ENCODE measurements around the gene ADIPOR1.

DNA sequence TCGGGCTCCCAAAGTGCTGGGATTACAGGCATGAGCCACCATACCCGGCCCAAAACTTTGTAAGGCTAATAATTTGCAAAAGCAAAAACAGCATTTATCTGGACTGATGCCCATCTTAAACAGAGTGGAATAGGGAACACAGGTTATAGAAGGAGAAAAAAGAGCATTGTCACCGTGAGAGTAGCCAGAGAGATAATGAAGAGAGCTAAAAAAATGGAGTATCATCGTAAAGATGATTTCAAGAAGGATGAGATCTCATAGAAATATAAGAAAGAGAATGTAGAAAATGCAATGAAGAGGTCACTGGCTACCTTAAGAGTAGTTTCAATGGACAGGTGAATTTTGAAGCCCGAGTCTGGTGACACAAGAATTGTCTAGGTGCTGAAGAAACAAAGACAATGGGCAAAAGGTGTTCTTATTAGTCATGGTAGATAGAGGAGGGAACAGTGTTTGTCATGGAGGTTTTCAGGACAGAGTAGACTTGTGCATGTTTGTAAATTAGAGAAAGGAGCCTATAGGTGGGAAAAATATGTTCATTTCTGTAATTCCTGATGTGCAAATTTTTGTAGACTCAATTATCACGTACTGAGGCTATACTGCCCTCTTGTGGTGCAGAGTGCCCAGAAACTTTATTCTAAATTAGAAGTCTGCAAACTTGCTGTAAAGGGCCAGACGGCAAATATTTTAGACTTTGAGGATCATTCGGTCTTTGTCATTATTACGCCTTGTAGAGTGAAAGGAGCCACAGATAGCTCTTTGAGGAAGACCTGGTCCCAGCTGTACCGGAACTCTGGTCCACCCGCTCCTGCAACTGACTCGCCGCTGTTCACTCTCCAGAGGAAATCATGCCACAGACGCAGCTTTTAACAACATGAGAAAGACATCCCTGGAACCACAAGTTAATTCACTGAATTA, 41.0 kb upstream of the ADIPOR1 start:
- TF ChIP-seq, protein P1, sequence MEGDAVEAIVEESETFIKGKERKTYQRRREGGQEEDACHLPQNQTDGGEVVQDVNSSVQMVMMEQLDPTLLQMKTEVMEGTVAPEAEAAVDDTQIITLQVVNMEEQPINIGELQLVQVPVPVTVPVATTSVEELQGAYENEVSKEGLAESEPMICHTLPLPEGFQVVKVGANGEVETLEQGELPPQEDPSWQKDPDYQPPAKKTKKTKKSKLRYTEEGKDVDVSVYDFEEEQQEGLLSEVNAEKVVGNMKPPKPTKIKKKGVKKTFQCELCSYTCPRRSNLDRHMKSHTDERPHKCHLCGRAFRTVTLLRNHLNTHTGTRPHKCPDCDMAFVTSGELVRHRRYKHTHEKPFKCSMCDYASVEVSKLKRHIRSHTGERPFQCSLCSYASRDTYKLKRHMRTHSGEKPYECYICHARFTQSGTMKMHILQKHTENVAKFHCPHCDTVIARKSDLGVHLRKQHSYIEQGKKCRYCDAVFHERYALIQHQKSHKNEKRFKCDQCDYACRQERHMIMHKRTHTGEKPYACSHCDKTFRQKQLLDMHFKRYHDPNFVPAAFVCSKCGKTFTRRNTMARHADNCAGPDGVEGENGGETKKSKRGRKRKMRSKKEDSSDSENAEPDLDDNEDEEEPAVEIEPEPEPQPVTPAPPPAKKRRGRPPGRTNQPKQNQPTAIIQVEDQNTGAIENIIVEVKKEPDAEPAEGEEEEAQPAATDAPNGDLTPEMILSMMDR (IDR thresholded peaks at IDR 0.05; ENCODE audit: low read depth, low read length, poor library complexity, severe bottlenecking): peak; percentile 91
- TF ChIP-seq EZH2phosphoT487 (IDR thresholded peaks at IDR 0.05; ENCODE audit: borderline replicate concordance, low read length): no peak

Data from DOHH2 (cell line).